Stimulated activated naive CD8-positive, alpha-beta T cell treated with anti-CD3 and anti-CD28 coated beads, Interleukin-15, Interleukin-2, amounts not matched to agents 100 ng/mL and 50 ng/mL, for 24 hours (primary cell): ENCODE data around the gene SPAG5.
A peak's percentile ranks its signal among the peaks of the same experiment; 100 is the strongest.
"Not testable (repeated sequence)": the region's sequence is repeated elsewhere in the genome, so short reads cannot be mapped to it uniquely, and the experiment has no call there.

Experiments
- H3K27ac Mint-ChIP-seq: one replicate; pipeline ENCODE4 v1.8.0; 2021; ENCODE audit warnings: mild to moderate bottlenecking, mixed read lengths
- H3K27me3 Mint-ChIP-seq: one replicate; pipeline ENCODE4 v1.8.0; 2021; ENCODE audit warnings: mixed read lengths
- H3K36me3 Mint-ChIP-seq: one replicate; pipeline ENCODE4 v1.8.0; 2021; ENCODE audit warnings: low read depth, mixed read lengths
- H3K4me1 Mint-ChIP-seq: one replicate; pipeline ENCODE4 v1.8.0; 2021; ENCODE audit warnings: low read depth, mixed read lengths
- H3K4me3 Mint-ChIP-seq: one replicate; pipeline ENCODE4 v1.8.0; 2021; ENCODE audit warnings: mild to moderate bottlenecking, mixed read lengths
- H3K9me3 Mint-ChIP-seq: one replicate; pipeline ENCODE4 v1.8.0; 2021; ENCODE audit warnings: mixed read lengths

SPAG5 gene

GRCh38 chr17:28584434-28584833, 14.4 kb downstream of the SPAG5 start:
- no peaks in the 10 kb centered on the region for H3K27me3 Mint-ChIP-seq
- peaks cover 10% of the 10 kb centered on the region for H3K4me1 Mint-ChIP-seq
- H3K36me3 Mint-ChIP-seq: peaks cover 23% of the 10 kb centered on the region
- no peak overlapping the region for H3K4me3 Mint-ChIP-seq
- H3K9me3 Mint-ChIP-seq: no peaks in the 10 kb centered on the region
- no peak overlapping the region for H3K27ac Mint-ChIP-seq

DNA sequence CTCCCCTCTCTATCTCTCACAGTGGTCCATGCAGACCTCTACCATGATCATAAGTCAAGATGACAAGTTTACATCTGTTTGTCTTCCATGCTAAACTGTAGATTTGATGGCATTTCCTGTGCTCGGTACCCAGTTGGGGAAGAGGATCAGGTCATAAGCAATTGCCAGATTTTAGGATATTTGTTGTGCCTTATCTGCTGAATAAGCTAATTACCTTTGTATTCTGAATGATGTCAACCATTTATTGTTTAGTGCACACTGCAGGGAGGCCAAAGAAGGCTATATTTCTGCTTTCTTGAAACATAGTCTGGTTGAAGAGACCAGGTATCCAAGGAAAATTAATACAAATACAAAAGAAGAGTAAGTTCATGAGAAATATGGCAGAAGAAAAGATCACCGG, 16.3 kb downstream of the SPAG5 start:
- Mint-ChIP-seq H3K27me3 (no peaks in the 10 kb centered on the region), H3K36me3 (peaks cover 20% of the 10 kb centered on the region), H3K27ac (no peak overlapping the region), H3K4me1 (peaks cover 15% of the 10 kb centered on the region), H3K9me3 (no peaks in the 10 kb centered on the region), H3K4me3 (no peak overlapping the region)

- H3K27me3 Mint-ChIP-seq: no peaks in the 10 kb centered on the region
- H3K9me3 Mint-ChIP-seq: no peaks in the 10 kb centered on the region
- no peak overlapping the region for H3K4me3 Mint-ChIP-seq
- H3K4me1 Mint-ChIP-seq: peaks cover 30% of the 10 kb centered on the region
- H3K36me3 Mint-ChIP-seq: peaks cover 26% of the 10 kb centered on the region
- H3K27ac Mint-ChIP-seq: no peak overlapping the region
Measured at GRCh38 chr17:28580959-28581358, 17.9 kb downstream of the SPAG5 start.

DNA sequence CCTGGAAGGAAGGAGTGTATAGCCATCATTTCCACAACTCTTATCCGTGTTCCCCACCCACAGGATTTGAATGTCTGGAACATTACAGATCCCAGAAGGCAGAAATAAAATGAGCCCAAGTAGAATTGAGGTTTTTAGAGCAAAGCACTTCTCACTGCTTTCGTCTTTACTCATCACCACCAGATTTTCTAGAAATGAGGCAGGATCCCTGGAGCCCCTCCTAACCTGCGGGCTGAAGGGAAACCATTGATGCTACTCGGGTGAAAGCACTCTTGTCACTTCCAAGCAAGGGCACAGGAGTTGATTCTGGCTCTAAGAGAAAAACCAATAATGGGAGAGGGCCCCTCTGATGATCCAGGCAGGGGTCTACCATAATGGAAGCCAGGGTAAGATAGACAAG, 19.3 kb downstream of the SPAG5 start:
- peaks cover 32% of the 10 kb centered on the region for H3K4me1 Mint-ChIP-seq
- no peak overlapping the region for H3K27ac Mint-ChIP-seq
- H3K36me3 Mint-ChIP-seq: peaks cover 33% of the 10 kb centered on the region
- H3K4me3 Mint-ChIP-seq: no peak overlapping the region
- H3K27me3 Mint-ChIP-seq: no peaks in the 10 kb centered on the region
- H3K9me3 Mint-ChIP-seq: no peaks in the 10 kb centered on the region

DNA sequence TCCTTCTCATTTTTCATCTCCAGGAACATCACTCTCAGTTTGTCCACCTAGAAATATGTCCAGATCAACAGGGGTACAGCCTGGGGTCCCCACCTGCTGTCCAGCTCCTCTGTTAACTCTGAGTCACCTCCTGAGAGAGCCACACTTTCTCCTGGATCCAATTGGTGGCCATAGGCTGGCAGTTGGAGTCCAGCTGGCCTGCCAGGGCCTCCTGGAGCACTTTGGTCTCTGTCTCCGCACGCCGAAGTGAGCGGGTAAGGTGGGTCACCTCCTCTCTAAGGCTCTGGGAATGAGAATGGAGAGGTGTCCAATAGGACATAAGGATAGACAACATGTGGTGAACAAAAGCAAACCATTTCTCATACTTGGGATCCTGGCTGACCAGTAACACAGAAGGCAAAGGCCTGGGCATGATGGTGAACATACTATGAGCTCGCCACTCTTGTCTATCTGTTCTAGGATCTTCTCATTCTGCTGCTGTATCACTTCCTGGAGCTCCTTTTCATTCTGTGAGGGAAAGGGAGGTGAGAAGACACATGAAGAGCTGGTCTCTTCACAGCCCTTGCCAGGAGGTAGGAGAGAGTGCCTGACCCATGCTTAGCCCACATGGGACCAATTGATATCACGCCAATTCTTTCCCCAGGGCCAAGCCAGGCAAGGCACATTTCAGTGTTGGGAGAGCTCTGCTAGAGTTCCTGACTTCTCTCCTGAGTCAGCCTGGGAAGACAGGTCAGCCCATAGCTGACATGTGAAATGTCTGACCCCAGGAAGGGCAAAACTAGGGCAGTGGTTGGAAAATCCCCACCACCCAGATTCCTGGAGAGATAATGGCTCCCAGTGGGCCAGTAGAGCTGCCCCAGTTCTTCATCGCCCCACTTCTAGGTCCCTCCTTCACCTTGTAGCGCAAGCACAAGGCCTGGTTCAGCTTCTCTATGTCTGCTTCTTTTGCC, 20.3 kb downstream of the SPAG5 start:
- H3K27ac Mint-ChIP-seq: no peak overlapping the region
- no peaks in the 10 kb centered on the region for H3K9me3 Mint-ChIP-seq
- peaks cover 41% of the 10 kb centered on the region for H3K36me3 Mint-ChIP-seq
- no peak overlapping the region for H3K4me3 Mint-ChIP-seq
- H3K27me3 Mint-ChIP-seq: no peaks in the 10 kb centered on the region
- H3K4me1 Mint-ChIP-seq: peaks cover 32% of the 10 kb centered on the region

DNA sequence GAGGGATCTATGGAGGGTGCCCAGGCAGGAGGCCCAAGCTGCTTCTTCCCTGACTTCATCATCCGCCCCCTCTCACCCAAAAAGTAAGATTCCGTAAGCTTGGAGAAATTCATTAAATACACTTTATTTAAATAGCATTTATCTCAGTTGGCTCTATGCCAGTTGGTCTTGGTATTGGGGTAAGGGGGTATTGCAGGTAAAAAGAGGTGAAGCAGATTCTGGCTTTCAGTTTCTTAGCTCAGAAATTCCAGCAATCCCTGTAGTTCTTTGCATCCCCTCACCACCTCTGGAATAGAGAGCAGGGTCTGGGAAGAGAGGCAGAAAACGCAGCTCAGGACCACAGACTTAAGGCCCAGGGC, 21.4 kb downstream of the SPAG5 start:
- Mint-ChIP-seq H3K36me3 (peaks cover 48% of the 10 kb centered on the region), H3K27me3 (no peaks in the 10 kb centered on the region), H3K27ac (no peak overlapping the region), H3K9me3 (no peaks in the 10 kb centered on the region), H3K4me3 (no peak overlapping the region), H3K4me1 (peaks cover 38% of the 10 kb centered on the region)

GRCh38 chr17:28576758-28577465, 21.9 kb downstream of the SPAG5 start, which contains the start of gene ALDOC:
Gene ALDOC, minus strand, starts transcription at chr17:28576895. Its CDS starts 1,363 bp downstream, at chr17:28575532.
- Mint-ChIP-seq H3K27ac (peak within 1 kb of the TSS; percentile 89), H3K4me3 (peak within 1 kb of the TSS; percentile 85), H3K27me3 (no peaks in the 10 kb centered on the region), H3K36me3 (peaks cover 48% of the 10 kb centered on the region), H3K9me3 (no peaks in the 10 kb centered on the region), H3K4me1 (peaks cover 43% of the 10 kb centered on the region)

DNA sequence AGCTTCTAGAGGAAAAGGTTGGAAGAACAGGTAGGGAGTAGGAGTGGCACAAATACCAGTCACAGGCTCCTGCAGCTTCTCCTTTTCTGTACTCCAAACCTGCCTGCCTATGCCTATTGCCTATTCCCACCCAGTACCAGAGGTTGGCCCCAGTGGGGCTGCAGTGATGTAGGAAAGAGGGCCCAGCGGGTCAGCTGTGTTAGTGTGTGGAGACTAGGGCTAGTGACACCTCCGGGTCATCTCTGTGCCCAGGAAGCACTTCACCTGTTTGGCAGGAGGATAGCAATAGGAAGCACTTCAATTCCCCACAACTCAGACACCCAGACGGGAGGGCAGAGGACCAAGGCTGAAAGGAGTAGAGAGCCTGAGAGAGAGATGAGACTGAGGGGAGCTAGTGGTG, 22.8 kb downstream of the SPAG5 start:
- H3K9me3 Mint-ChIP-seq, H3K27me3 Mint-ChIP-seq: not testable (repeated sequence)
- peaks cover 48% of the 10 kb centered on the region for H3K36me3 Mint-ChIP-seq
- H3K4me1 Mint-ChIP-seq: peaks cover 47% of the 10 kb centered on the region
- peak overlapping the region; percentile 67 for H3K27ac Mint-ChIP-seq
- H3K4me3 Mint-ChIP-seq: peak overlapping the region; percentile 85

DNA sequence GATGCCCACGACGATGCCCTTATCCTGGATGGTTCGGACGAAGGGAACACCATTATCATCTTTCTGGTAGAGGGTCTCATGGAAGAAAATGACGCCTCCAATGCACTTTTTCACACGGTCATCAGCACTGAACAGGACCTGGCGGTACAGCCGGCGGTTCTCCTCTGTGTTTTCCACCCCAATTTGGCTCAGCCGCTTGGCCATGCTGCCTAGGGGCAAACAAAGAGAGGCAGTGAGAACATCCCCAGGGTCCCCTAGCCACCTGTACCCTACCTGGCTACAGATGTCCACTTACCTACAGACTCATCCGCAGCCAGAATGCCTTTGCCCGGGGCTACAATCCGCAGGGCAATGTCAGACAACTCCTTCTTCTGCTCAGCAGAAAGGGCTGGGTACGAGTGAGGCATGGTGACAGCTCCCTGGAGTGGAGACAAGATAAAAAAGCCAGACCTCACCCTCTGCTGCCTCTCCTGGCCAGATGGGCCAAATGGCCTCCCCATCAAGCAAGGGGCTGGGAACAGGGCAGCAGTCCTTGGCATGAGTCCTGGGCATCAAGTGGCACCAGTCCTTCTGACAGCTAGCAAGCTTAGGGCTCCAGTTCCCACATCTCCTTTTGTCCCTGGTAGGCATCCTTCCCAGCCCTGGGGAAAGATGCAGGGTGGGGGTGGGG, 23.6 kb downstream of the SPAG5 start:
- Mint-ChIP-seq H3K9me3 (no peaks in the 10 kb centered on the region), H3K4me1 (peaks cover 48% of the 10 kb centered on the region), H3K27me3 (no peaks in the 10 kb centered on the region)

GRCh38 chr17:28574526-28574925, 24.3 kb downstream of the SPAG5 start:
- no peaks in the 10 kb centered on the region for H3K27me3 Mint-ChIP-seq
- no peak overlapping the region for H3K4me3 Mint-ChIP-seq
- peaks cover 50% of the 10 kb centered on the region for H3K4me1 Mint-ChIP-seq
- H3K27ac Mint-ChIP-seq: no peak overlapping the region
- peaks cover 48% of the 10 kb centered on the region for H3K36me3 Mint-ChIP-seq
- H3K9me3 Mint-ChIP-seq: no peaks in the 10 kb centered on the region

More for the DNA sequence above, 23.6 kb downstream of the SPAG5 start:
- H3K4me3 Mint-ChIP-seq: no peak overlapping the region
- H3K27ac Mint-ChIP-seq: no peak overlapping the region
- peaks cover 48% of the 10 kb centered on the region for H3K36me3 Mint-ChIP-seq

- no peaks in the 10 kb centered on the region for H3K9me3 Mint-ChIP-seq
- no peak overlapping the region for H3K4me3 Mint-ChIP-seq
- H3K27ac Mint-ChIP-seq: no peak overlapping the region
- no peaks in the 10 kb centered on the region for H3K27me3 Mint-ChIP-seq
- H3K36me3 Mint-ChIP-seq: peaks cover 45% of the 10 kb centered on the region
- peaks cover 50% of the 10 kb centered on the region for H3K4me1 Mint-ChIP-seq
Measured at GRCh38 chr17:28573966-28574480, 24.8 kb downstream of the SPAG5 start.

DNA sequence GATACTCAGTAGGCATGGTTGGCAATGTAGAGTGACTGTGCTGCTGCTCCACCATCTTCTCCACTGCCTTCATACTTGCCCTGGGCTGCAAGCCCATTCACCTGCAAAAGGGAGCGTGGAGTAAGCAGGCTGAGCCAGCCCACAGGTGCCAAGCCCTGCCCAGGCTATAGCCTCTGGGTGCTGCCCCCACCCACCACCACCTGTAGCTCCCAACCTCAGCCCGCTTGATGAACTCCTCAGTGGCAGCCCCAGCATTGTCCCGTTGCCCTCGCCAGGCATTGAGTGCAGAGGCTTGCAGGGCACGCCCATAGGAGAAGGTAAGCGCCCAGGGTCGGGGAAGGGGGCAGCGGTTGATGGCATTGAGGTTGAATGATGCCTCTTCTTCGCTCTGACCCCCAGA, 25.3 kb downstream of the SPAG5 start:
- Mint-ChIP-seq H3K36me3 (peaks cover 45% of the 10 kb centered on the region), H3K9me3 (no peaks in the 10 kb centered on the region), H3K27me3 (no peaks in the 10 kb centered on the region), H3K4me1 (peaks cover 53% of the 10 kb centered on the region), H3K4me3 (no peak overlapping the region), H3K27ac (no peak overlapping the region)

- peaks cover 45% of the 10 kb centered on the region for H3K36me3 Mint-ChIP-seq
- no peak overlapping the region for H3K27ac Mint-ChIP-seq
- peaks cover 58% of the 10 kb centered on the region for H3K4me1 Mint-ChIP-seq
- no peaks in the 10 kb centered on the region for H3K9me3 Mint-ChIP-seq
- H3K27me3 Mint-ChIP-seq: no peaks in the 10 kb centered on the region
- no peak overlapping the region for H3K4me3 Mint-ChIP-seq
Measured at GRCh38 chr17:28573040-28573380, 25.8 kb downstream of the SPAG5 start.

GRCh38 chr17:28572259-28573039, 26.4 kb downstream of the SPAG5 start:
- H3K36me3 Mint-ChIP-seq: peaks cover 46% of the 10 kb centered on the region

More at GRCh38 chr17:28572259-28573039, 26.4 kb downstream of the SPAG5 start:
- no peaks in the 10 kb centered on the region for H3K9me3 Mint-ChIP-seq
- H3K27ac Mint-ChIP-seq: peak overlapping the region; percentile 79
- H3K4me3 Mint-ChIP-seq: peak overlapping the region; percentile 95
- no peaks in the 10 kb centered on the region for H3K27me3 Mint-ChIP-seq
- peaks cover 63% of the 10 kb centered on the region for H3K4me1 Mint-ChIP-seq
